Spleen (tissue), 11 donors: ENCODE data around the gene KRT34. TPM values are rescaled to one million over a fixed set of nuclear protein-coding genes. Genes with fewer than 3 reads are reported as not detected.
"Not testable (repeated sequence)": the region's sequence is repeated elsewhere in the genome, so short reads cannot be mapped to it uniquely, and the experiment has no call there.

Experiments used
- DNase-seq: peaks from one replicate; pipeline ENCODE4 v3.0.0-alpha.2; 2020
- H3K27ac ChIP-seq, 8 donors: fragments of 200-600 bp; sonication (generic) in 7 of 8; 1 replicate in 4 of 8; 2 replicates in 4 of 8; pipeline versions ENCODE4 v1.5.0 to v1.8.0; 2016 to 2021; ENCODE audit warnings: inconsistent platforms in 4 of 8, mild to moderate bottlenecking in 4 of 8, moderate library complexity in 1 of 8
- H3K27me3 ChIP-seq, 7 donors: fragments of 200-600 bp; sonication (generic) in 6 of 7; replicated peaks in 1 of 7; 1 replicate in 4 of 7; 2 replicates in 3 of 7; pipeline versions ENCODE4 v1.5.0 to v1.8.0; 2016 to 2021; ENCODE audit warnings: inconsistent platforms in 3 of 7, mild to moderate bottlenecking in 1 of 7
- H3K36me3 ChIP-seq, 6 donors: fragments of 200-600 bp; sonication (generic) in 5 of 6; 1 replicate in 4 of 6; 2 replicates in 2 of 6; pipeline versions ENCODE4 v1.5.0 to v1.8.0; 2016 to 2021; ENCODE audit warnings: inconsistent platforms in 2 of 6
- H3K4me1 ChIP-seq, 6 donors: fragments of 200-600 bp; sonication (generic) in 5 of 6; 1 replicate in 3 of 6; 2 replicates in 3 of 6; pipeline versions ENCODE4 v1.5.0 to v1.8.0; 2016 to 2021; ENCODE audit warnings: inconsistent platforms in 3 of 6
- H3K4me3 ChIP-seq, 8 donors: fragments of 200-600 bp; sonication (generic) in 7 of 8; 1 replicate in 4 of 8; 2 replicates in 4 of 8; pipeline versions ENCODE4 v1.5.0 to v1.8.0; 2016 to 2021; ENCODE audit warnings: inconsistent platforms in 4 of 8, mild to moderate bottlenecking in 4 of 8, moderate library complexity in 2 of 8
- H3K9me3 ChIP-seq, 8 donors: fragments of 200-600 bp; sonication (generic) in 7 of 8; 1 replicate in 4 of 8; 2 replicates in 4 of 8; pipeline versions ENCODE4 v1.5.0 to v1.8.0; 2016 to 2021; ENCODE audit warnings: inconsistent platforms in 4 of 8
- CTCF ChIP-seq, 11 experiments: fragments of 200-600 bp in 7 of 11; fragments of 450-650 bp in 4 of 11; sonication (generic) in 4 of 11; IDR thresholded peaks in 8 of 11; conservative IDR thresholded peaks in 3 of 11; 1 replicate in 7 of 11; 2 replicates in 4 of 11; pipeline versions ENCODE4 v1.4.0 to v1.8.0; 2016 to 2021; ENCODE audit warnings: antibody characterized with exemption in 11 of 11, inconsistent platforms in 4 of 11, mild to moderate bottlenecking in 1 of 11
- POLR2A ChIP-seq, 3 donors: fragments of 450-650 bp; IDR thresholded peaks; one replicate each; pipeline ENCODE4 v1.5.1; 2017; ENCODE audit warnings: antibody characterized with exemption in 3 of 3, mild to moderate bottlenecking in 1 of 3
- POLR2AphosphoS5 ChIP-seq, 3 donors: sonication (generic); formaldehyde crosslinking; IDR thresholded peaks; one replicate each; pipeline ENCODE4 v1.5.1; 2017; ENCODE audit warnings: antibody characterized with exemption in 3 of 3
- WGBS, 5 donors: extraction: QIAGEN DNeasy Blood & Tissue Kit in 3 of 5; methylation state at CpG; one replicate each; pipeline versions ENCODE4 v1.1.5 to v1.1.7; 2013 to 2018; 5-methylcytosine and 5-hydroxymethylcytosine counted together
- intact Hi-C: fragments of 100-400 bp; cut with DNase I; formaldehyde crosslinking; loops from one replicate; pipeline ENCODE4 v1.15.0; 2023; ENCODE audit warnings: low total_unique reads
- polyA plus RNA-seq, 3 donors: library from polyadenylated mRNA; stranded (reverse); fragments of 200-250 nt; gene quantifications; one replicate each; pipeline ENCODE4 v1.2.1, GENCODE V29; 2013
- total RNA-seq, 7 donors: library from RNA; depleted of rRNA in 3 of 7; stranded (reverse); fragments of >200 nt in 3 of 7; fragmentation: NEBNext Ultra II Directional in 4 of 7; extraction: Animal tissue kit (Norgen Biotek cat#: 25700) in 4 of 7; gene quantifications; one replicate each; pipeline versions ENCODE4 v1.1.0 to v1.2.1, GENCODE V29; 2016 to 2021
- donor health status: healthy with polysubstance abuse.
- donor health status: DM: no; HTN: no; CAD: no; lungs with moderate emphysema.
- donor health status: DM: no; HTN: no; CAD: no.
- donor health status: Bipolar disorder and iron deficiency.
- donor health status: healthy.
- donor health status: DM: no; HTN: no; CAD: no.
- donor health status: DM: yes; HTN: yes; CAD: no.

The KRT34 gene
- total and polyA plus RNA-seq, 10 donors: not detected

GRCh38 chr17:41387670-41388069 is 5.6 kb upstream of the KRT34 start:
- Histone ChIP-seq H3K9me3 (peaks cover 0 to 28% (median 23%) of the 10 kb centered on the region in 8 donors), H3K4me1 (no peaks in the 10 kb centered on the region), H3K27ac (no peak overlapping the region), H3K27me3 (peaks cover 0 to 26% (median 0%) of the 10 kb centered on the region in 7 donors), H3K4me3 (no peak overlapping the region), H3K36me3 (no peaks in the 10 kb centered on the region)
- WGBS, 5 donors: 78 to 89% (median 83%) methylated on average over 4 of the region's 4 CpGs
- intact Hi-C loops: no loop called here
- no peak for DNase-seq
- no peak for TF ChIP-seq POLR2AphosphoS5 (IDR thresholded peaks at IDR 0.05)
- no peak for TF ChIP-seq CTCF (IDR thresholded peaks at IDR 0.05 in 8 of 11, conservative IDR thresholded peaks at IDR 0.05 in 3 of 11)
- no peak for TF ChIP-seq POLR2A (IDR thresholded peaks at IDR 0.05)

GRCh38 chr17:41386227-41386626 is 4.1 kb upstream of the KRT34 start:
- Histone ChIP-seq H3K4me1 (no peaks in the 10 kb centered on the region), H3K36me3 (no peaks in the 10 kb centered on the region), H3K4me3 (no peak overlapping the region), H3K9me3 (peaks cover 0 to 28% (median 23%) of the 10 kb centered on the region in 8 donors), H3K27ac (no peak overlapping the region), H3K27me3 (peaks cover 0 to 36% (median 0%) of the 10 kb centered on the region in 7 donors)
- no peak for TF ChIP-seq CTCF (IDR thresholded peaks at IDR 0.05 in 8 of 11, conservative IDR thresholded peaks at IDR 0.05 in 3 of 11)
- intact Hi-C loops: no loop called here
- no peak for DNase-seq
- WGBS, 5 donors: 92 to 100% (median 95%) methylated on average over 1 of the region's 1 CpG

GRCh38 chr17:41383690-41384089 is 1.6 kb upstream of the KRT34 start:
- Histone ChIP-seq H3K4me3 (no peak overlapping the region), H3K4me1 (no peaks in the 10 kb centered on the region), H3K9me3 (peaks cover 0 to 28% (median 23%) of the 10 kb centered on the region in 8 donors), H3K27me3 (peaks cover 0 to 36% (median 0%) of the 10 kb centered on the region in 7 donors), H3K36me3 (no peaks in the 10 kb centered on the region), H3K27ac (no peak overlapping the region)
- DNase-seq: no peak
- WGBS, 5 donors: 92 to 98% (median 95%) methylated on average over 1 of the region's 1 CpG
- intact Hi-C loops: no loop called here
- TF ChIP-seq POLR2A (IDR thresholded peaks at IDR 0.05) (no peak), CTCF (IDR thresholded peaks at IDR 0.05 in 8 of 11, conservative IDR thresholded peaks at IDR 0.05 in 3 of 11) (no peak), POLR2AphosphoS5 (IDR thresholded peaks at IDR 0.05) (no peak)

- TF ChIP-seq POLR2AphosphoS5 (IDR thresholded peaks at IDR 0.05) (no peak), CTCF (IDR thresholded peaks at IDR 0.05 in 8 of 11, conservative IDR thresholded peaks at IDR 0.05 in 3 of 11) (no peak), POLR2A (IDR thresholded peaks at IDR 0.05) (no peak)
- H3K4me1 ChIP-seq: no peaks in the 10 kb centered on the region
- H3K9me3 ChIP-seq: peaks cover 0 to 22% (median 19%) of the 10 kb centered on the region in 8 donors
- WGBS, 5 donors: 88 to 96% (median 93%) methylated on average over 1 of the region's 1 CpG
- peaks cover 0 to 36% (median 0%) of the 10 kb centered on the region in 7 donors for H3K27me3 ChIP-seq
- H3K27ac ChIP-seq: no peak overlapping the region
- DNase-seq: no peak
- no peak overlapping the region for H3K4me3 ChIP-seq
- intact Hi-C loops: no loop called here
- no peaks in the 10 kb centered on the region for H3K36me3 ChIP-seq
These were observed 288 bp upstream of the KRT34 start for GRCh38 chr17:41382394-41382793.

GRCh38 chr17:41380091-41380490 is 2.0 kb downstream of the KRT34 start:
- H3K27me3 ChIP-seq: peaks cover 0 to 32% (median 0%) of the 10 kb centered on the region in 7 donors
- H3K4me3 ChIP-seq, H3K27ac ChIP-seq, H3K4me1 ChIP-seq, intact Hi-C loops, DNase-seq, H3K36me3 ChIP-seq, H3K9me3 ChIP-seq: not testable (repeated sequence)
- WGBS, 5 donors: 84 to 92% (median 91%) methylated on average over 7 of the region's 7 CpGs
